ENCODE measurements around the gene ZNF574.
A peak's percentile ranks its signal among the peaks of the same experiment; 100 is the strongest.
"Not testable (repeated sequence)": the region's sequence is repeated elsewhere in the genome, so short reads cannot be mapped to it uniquely, and the experiment has no call there.

ZNF574 gene

DNA sequence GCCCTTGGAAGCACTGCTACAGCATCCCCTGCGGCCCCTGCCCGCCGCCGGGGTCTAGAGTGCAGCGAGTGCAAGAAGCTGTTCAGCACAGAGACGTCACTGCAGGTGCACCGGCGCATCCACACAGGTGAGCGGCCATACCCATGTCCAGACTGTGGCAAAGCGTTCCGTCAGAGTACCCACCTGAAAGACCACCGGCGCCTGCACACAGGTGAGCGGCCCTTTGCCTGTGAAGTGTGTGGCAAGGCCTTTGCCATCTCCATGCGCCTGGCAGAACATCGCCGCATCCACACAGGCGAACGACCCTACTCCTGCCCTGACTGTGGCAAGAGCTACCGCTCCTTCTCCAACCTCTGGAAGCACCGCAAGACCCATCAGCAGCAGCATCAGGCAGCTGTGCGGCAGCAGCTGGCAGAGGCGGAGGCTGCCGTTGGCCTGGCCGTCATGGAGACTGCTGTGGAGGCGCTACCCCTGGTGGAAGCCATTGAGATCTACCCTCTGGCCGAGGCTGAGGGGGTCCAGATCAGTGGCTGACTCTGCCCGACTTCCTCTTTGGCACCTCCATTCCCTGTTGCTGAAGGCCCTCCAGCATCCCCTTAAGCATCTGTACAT is 4.9 kb downstream of the ZNF574 start:
- DNase-seq = no peak

DNA sequence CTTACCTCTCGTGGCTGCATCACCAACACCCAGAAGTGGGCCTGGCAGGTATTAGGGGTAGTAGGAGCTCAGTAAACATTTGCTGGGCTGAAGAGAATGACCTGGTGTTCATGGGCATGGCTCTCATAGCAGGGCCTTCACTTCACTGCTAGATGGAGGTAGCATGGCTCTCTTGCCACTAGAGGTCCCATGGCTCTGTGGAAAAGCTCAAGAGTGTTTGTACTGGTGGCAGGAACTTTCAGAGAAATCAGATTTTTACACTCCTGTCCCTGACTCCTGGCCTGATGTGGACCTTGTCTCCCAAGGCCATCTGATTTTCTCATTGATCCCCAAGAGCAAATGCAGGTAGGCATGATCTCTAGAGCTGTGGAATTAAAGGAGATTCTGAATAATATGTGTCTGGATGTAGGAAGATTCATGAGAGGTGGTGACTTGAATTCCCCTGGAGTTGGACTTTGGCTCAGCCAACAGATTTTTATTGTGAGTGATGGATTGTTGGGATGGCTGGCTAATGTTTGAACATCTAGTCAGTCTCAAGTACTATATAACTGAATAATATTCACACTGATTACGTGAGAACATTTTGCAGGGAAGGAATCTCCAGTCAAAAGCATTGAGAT is 5.7 kb downstream of the ZNF574 start:
- no peak for DNase-seq

- DNase-seq = no peak
These were observed 7.6 kb downstream of the ZNF574 start for GRCh38 chr19:42083537-42083936.

GRCh38 chr19:42086188-42086736 is 10.3 kb downstream of the ZNF574 start:
- no peak for DNase-seq

- no peak for DNase-seq
These were observed 11.0 kb downstream of the ZNF574 start for GRCh38 chr19:42086770-42087550.

- no peak for DNase-seq
These were observed 12.7 kb downstream of the ZNF574 start for GRCh38 chr19:42088471-42089190.

DNA sequence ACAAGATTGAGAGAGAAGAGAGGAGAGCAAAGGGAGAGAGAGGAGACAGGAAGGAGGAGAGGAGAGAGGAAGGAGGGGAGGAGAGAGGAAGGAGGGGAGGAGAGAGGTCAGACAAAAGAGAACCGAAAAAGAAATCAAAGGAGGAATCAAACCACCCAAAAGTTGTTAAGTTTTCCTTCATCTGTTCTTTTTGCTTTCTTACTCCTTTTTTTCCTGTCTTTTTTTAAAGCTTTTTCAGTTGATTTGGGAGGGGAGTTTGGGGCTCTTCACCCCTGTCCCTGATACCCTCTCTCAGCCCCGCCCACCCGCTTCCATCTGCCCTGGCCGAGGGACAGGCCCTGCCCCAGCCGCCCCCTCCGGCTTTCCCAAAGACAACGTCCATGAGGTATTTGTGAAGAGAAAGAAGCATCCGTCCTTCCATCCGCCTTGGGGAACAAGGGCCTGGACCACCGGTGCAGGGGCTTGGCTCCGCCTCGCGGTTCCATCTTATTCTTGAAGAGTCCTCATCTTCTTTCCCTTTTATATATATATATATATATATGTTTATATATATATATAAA is 13.3 kb downstream of the ZNF574 start:
- no peak for DNase-seq

GRCh38 chr19:42089772-42090171 is 13.8 kb downstream of the ZNF574 start:
- DNase-seq = no peak

DNA sequence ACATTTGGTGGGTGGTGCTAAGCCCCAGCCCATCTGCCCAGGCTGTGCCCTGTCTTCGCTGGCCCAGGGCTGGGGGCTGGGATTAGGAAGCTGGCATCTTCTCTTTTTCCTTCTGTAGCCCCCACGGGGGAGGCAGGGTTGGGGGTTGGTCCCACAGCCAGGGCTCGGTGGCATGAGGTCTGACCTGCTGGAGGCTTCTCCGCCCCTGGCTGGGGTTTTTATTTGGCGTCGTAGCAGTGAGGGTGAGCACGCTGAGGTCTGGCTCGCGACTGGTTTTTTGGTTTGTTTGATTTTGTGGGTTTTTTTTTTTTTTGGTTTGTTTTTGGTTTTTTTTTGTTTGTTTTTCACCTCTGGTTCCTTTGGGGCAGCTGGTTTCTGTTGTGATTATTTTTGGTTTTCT is 14.7 kb downstream of the ZNF574 start:
- DNase-seq = no peak

DNA sequence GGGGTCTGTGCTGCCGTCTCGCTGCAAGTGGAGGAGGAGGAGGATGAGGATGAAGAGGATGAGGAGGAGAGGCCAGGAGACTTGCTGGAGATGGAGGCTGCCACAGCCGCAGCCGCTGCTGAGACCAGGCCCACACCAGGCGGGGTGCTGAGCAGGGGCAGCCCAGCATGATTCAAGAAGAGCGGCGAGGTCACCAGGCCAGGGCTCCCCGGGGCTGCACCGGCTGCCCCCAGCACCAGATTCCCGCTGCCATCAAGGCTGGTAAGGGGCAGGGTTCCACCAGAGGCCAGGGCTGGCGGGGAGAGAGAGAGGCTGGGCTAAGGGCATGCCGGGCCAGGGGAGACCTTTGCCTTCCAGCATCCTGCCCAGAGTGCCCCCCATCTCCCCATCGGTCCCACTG is 15.3 kb downstream of the ZNF574 start:
- DNase-seq = no peak

- no peak for DNase-seq
These were observed 15.8 kb downstream of the ZNF574 start for GRCh38 chr19:42091742-42092141.

GRCh38 chr19:42092350-42092749 is 16.4 kb downstream of the ZNF574 start:
- DNase-seq = peak; percentile 45

DNA sequence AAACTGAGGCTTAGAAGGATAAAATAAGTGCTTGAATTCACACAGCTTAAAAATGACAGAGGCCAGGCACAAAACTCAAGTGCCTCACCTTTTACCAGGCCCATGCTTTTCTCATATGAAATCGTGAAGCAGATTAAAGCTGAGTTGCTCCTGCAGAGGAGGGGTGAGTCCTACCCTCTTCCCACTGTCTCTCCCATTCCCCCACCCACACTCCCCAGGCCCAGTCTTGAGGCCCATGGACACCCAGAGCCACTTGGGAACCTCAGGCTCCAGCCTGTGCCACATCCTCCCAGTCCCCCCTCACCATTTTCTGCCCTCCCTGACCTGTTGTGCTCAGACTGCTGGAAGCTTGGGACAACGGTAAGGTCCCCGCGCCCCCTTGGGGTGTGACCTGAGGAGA is 17.5 kb downstream of the ZNF574 start:
- DNase-seq = no peak

- DNase-seq = no peak
These were observed 18.0 kb downstream of the ZNF574 start for GRCh38 chr19:42093926-42094325.

GRCh38 chr19:42095142-42095813 is 19.3 kb downstream of the ZNF574 start:
- no peak for DNase-seq

DNA sequence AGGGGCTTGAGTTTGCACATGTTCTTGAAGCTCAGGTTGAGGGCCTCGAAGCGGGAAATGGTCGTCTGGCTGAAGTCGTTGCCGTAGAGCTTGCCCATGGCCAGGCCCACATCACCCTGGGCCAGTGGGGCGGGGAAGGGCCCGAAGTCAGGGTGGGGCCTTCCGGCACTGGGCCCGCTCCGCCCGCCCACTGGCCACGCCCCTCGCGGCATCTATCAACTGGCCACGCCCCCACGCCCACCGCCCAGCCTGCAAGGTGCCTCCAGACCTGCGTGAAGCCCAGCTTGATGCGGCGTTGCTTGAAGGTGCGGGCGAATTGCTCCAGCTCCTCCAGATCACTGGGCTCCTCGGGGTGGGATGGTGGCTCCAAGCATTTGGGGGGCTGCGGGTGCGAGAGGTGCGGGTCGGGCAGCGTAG is 19.9 kb downstream of the ZNF574 start:
- no peak for DNase-seq

DNA sequence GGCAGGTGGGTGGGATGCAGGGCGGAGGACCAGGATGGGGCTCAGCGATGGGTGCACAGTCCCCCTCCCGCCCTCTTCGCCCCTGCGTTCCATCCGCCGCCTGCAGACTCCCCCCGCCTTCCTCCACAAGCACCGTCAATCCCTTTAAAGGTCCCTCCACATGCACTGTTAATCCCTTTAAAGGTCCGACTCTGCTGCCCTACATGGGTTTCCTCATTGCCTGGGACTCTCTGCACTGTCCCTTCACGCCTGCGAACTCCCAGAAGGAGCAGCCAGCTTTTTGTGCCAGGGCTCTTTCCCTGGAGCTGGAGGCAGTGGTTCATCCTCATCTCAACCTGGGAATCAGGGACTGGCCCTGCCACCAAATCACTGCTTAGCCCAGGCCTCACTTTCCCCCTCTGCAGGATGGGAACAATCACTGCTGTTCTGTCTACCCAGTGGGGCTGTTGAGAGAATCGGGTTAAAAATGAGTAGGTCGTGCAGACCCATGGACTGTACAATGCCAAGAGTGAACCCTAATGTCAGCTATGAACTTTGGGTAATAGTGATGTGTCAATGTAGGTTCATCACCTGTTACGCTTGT is 20.4 kb downstream of the ZNF574 start:
- no peak for DNase-seq

GRCh38 chr19:42097461-42097860 is 21.5 kb downstream of the ZNF574 start:
- DNase-seq = no peak

DNA sequence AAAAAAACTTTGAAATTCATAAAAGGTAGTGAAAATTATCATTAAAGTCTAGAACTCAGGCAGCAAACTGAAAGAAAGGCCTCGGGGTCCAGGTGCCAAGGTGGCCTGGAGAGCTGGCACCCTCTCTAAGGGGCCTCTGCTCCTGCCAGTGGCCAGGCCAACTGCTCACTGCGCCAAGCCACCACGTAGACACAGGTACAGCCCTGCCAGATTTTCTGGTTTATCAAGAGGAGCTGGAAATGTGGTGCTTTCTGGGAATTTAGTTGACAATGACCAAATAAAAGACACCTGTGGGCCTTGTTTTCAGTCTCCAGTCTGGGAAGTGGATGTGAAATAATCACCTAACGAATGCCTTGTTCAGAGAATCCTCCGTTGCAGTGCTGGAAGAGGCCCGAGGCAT is 22.8 kb downstream of the ZNF574 start:
- DNase-seq = no peak

DNA sequence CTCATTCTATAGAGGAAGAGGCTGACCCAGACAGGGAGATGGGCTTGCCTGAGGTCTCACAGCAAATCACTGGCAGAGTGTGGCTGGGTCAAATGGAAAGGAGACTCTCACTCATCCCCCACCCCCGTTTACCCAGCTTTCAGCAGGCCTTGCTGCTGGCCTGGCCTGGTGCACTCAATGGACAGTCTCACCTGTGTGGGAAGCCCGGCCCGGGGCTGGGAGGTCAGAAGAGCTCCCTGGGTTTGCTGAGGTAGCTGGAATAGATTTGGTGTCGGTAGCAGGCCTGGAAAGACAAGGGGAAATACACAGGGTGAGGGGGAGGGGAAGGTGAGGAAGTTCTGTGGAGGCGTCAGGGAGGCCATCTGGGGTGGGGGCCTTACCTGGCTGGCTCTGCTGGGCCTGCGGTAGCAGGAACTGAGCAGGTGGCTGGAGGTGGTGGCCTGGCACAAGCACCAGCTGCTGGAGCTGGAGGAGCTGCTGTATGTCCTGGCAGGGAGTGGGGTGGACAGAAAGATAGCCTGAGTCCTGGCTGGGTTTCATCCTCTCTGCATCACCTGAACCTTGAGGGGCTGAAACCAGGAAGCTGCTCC is 23.5 kb downstream of the ZNF574 start:
- no peak for DNase-seq

GRCh38 chr19:42100241-42100640 is 24.3 kb downstream of the ZNF574 start:
- not testable (repeated sequence) for DNase-seq

- no peak for DNase-seq
These were observed 26.9 kb downstream of the ZNF574 start for GRCh38 chr19:42102877-42103276.
